ENCODE data around the gene SPINK14. TPM values are rescaled to one million over a fixed set of nuclear protein-coding genes. Genes with fewer than 3 reads are reported as not detected.

The SPINK14 gene, protein sequence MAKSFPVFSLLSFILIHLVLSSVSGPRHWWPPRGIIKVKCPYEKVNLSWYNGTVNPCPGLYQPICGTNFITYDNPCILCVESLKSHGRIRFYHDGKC
- total RNA-seq, result not detected
- long read RNA-seq, result 0 reads

DNA sequence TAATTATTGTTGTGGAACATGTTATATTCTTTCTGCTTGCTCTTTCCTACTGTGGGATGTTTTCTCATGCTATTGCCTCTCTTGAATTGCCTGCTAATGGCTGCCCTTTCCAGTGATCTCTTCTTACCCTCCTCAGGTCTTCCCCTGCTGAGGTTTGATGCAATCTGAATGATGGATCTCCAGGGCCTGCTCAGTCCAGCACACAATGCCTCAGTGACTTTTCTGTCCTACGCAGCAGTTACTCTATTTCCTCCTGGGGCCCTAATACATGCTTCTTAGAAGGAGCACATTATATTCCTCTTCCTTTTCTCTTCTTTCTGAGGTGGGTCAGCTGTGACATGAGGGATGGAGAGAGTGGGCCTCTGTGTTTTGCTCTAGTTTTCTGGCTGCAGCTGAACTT is at the start of gene SPINK14:
SPINK14 (plus strand) TSS at position 301 of the 400 bp plus-strand sequence. CDS start 1,187 bp downstream, outside the sequence.
- Histone ChIP-seq H3K4me1 (no peaks in the 10 kb centered on the region), H3K36me3 (no peaks in the 10 kb centered on the region), H3K27me3 (ENCODE audit: low read depth) (no peaks in the 10 kb centered on the region), H3K4me3 (no peak within 1 kb of the TSS), H3K27ac (replicated peaks) (no peak within 1 kb of the TSS), H3K9me3 (replicated peaks) (no peaks in the 10 kb centered on the region)
- DNase-seq, result no peak
- intact Hi-C loops (cut with micrococcal nuclease), result no loop called here
- TF ChIP-seq, protein P1, sequence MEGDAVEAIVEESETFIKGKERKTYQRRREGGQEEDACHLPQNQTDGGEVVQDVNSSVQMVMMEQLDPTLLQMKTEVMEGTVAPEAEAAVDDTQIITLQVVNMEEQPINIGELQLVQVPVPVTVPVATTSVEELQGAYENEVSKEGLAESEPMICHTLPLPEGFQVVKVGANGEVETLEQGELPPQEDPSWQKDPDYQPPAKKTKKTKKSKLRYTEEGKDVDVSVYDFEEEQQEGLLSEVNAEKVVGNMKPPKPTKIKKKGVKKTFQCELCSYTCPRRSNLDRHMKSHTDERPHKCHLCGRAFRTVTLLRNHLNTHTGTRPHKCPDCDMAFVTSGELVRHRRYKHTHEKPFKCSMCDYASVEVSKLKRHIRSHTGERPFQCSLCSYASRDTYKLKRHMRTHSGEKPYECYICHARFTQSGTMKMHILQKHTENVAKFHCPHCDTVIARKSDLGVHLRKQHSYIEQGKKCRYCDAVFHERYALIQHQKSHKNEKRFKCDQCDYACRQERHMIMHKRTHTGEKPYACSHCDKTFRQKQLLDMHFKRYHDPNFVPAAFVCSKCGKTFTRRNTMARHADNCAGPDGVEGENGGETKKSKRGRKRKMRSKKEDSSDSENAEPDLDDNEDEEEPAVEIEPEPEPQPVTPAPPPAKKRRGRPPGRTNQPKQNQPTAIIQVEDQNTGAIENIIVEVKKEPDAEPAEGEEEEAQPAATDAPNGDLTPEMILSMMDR (IDR thresholded peaks at IDR 0.05; ENCODE audit: borderline replicate concordance), result no peak

DNA sequence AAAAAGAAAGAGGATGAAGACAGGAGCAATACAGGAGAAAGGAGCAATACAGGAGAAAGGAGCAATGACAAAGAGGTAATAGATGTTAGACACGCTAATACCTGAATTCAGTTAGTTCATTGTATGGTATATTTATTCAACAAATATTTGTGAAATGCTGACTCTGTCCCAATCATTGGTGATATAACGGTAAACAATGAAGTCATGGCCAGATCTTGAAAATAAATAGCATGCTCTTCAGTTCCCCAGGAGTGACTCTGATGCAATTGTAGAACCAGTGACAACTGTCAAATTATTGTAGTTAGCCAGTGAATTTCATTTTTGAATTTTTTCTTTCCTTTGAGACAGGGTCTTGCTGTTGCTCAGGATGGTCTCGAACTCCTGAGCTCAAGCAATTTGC is 48.0 kb upstream of the SPINK14 start:
- Histone ChIP-seq H3K4me3 (no peak overlapping the region), H3K4me1 (no peaks in the 10 kb centered on the region), H3K27me3 (ENCODE audit: low read depth) (no peaks in the 10 kb centered on the region), H3K36me3 (no peaks in the 10 kb centered on the region), H3K27ac (replicated peaks) (no peak overlapping the region), H3K9me3 (replicated peaks) (no peaks in the 10 kb centered on the region)
- no peak for DNase-seq
- TF ChIP-seq, protein P1 (IDR thresholded peaks at IDR 0.05; ENCODE audit: borderline replicate concordance), result no peak
- intact Hi-C loops (cut with micrococcal nuclease), result loop anchor here (5.0 kb wide), 1 partner anchor 173 kb away; no protein-coding TSS in a partner anchor

DNA sequence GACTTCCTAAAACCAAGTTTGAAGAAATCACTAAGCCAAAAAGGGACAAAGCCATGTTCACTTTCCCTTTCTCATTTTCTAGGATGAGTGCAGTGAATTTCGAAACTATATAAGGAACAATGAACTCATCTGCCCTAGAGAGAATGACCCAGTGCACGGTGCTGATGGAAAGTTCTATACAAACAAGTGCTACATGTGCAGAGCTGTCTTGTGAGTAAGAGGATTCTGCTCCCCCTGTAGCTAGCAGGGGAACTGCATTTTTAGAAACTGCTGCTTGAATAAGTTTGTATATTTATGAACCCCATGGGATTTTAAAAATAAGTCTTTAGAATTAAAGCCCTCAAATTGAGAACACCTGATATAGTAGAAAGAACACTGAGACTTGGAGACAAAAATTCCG is 42.7 kb upstream of the SPINK14 start:
- no peaks in the 10 kb centered on the region for H3K36me3 ChIP-seq

DNA sequence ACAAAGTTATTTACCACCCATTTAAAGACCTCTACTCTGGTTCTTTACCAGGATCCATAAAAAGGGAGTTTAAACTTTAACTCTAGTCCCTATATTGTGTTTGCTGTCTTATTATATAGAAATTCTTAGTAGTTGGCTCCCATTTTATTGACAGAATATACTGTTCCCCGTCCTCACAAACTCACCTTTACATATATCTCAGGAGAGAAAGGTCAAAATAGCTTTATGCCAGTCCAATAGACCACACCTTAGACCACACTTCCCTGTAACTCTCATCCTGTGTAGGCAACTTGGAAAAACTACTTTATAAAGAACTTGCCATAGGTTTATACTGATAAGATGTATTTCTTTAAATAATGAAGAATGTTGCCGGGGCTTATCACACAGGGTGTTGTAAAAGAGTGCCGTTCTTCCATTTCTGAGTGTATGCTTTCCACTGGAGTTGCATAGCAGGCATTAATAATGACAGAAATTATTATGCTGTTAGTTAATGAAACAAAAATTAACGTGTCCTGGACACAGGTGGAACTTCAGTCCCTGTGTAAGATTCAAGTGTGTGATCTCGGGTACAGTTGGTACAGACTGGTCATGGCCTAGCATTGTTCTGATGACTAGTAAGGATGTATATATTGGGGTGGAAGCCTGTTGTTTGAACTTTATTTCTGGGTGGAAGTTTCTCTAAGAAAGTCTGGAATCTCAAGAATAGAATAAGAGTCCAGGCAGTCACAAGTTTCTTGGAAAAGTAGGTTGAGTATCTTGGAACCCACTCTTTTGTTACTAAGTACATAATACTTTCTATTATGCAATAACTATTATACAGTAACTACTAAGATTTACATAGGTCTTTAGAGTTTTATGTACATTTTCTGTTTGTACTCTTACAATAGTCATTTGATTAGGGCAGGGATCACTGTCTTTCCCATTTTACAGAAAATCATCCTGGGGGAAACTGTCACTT is 33.0 kb upstream of the SPINK14 start:
- intact Hi-C loops (cut with micrococcal nuclease), result no loop called here
- H3K4me1 ChIP-seq, result no peaks in the 10 kb centered on the region
- no peak for DNase-seq
- TF ChIP-seq, protein P1 (IDR thresholded peaks at IDR 0.05; ENCODE audit: borderline replicate concordance), result no peak
- no peak overlapping the region for H3K27ac ChIP-seq (replicated peaks)
- H3K9me3 ChIP-seq (replicated peaks), result no peaks in the 10 kb centered on the region
- no peaks in the 10 kb centered on the region for H3K36me3 ChIP-seq
- no peaks in the 10 kb centered on the region for H3K27me3 ChIP-seq (ENCODE audit: low read depth)
- no peak overlapping the region for H3K4me3 ChIP-seq

More for the DNA sequence above, 42.7 kb upstream of the SPINK14 start:
- no peaks in the 10 kb centered on the region for H3K4me1 ChIP-seq
- TF ChIP-seq, protein P1 (IDR thresholded peaks at IDR 0.05; ENCODE audit: borderline replicate concordance), result peak; percentile 27
- no peaks in the 10 kb centered on the region for H3K9me3 ChIP-seq (replicated peaks)
- intact Hi-C loops (cut with micrococcal nuclease), result no loop called here
- no peak for DNase-seq
- no peak overlapping the region for H3K4me3 ChIP-seq
- no peak overlapping the region for H3K27ac ChIP-seq (replicated peaks)
- no peaks in the 10 kb centered on the region for H3K27me3 ChIP-seq (ENCODE audit: low read depth)

DNA sequence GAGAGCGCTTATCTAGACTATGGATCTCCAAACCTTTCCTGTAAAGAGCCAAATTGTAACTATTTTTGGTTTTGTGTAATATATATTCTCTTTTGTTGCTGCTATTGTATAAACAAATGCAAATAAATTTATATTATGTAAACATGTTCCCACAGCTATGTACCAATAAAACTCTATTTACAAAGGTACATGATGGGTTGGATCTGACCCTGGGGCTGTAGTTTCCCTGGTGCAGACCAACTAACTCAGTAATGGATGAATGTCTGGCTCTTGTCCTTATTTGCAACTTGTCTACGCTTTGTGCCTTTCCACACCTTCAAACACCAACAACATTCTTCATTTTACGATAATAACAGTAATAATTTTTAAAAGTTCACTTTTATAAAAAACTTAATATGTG is 27.5 kb upstream of the SPINK14 start:
- Histone ChIP-seq H3K4me1 (peaks cover 5% of the 10 kb centered on the region), H3K27ac (replicated peaks) (no peak overlapping the region), H3K4me3 (no peak overlapping the region), H3K36me3 (no peaks in the 10 kb centered on the region), H3K9me3 (replicated peaks) (no peaks in the 10 kb centered on the region), H3K27me3 (ENCODE audit: low read depth) (no peaks in the 10 kb centered on the region)
- TF ChIP-seq, protein P1 (IDR thresholded peaks at IDR 0.05; ENCODE audit: borderline replicate concordance), result no peak
- intact Hi-C loops (cut with micrococcal nuclease), result no loop called here
- no peak for DNase-seq

All from left ventricle myocardium inferior (tissue), 1 donor.